NOMO-1 treated with dmso at 0.1 percent for 144 hours (cell line): ENCODE results near the gene ST6GALNAC5.

ENCODE experiments used
- DNase-seq: peaks from one replicate; lab custom pipeline; 2025; ENCODE audit not compliant: unreplicated experiment; lab: John Stamatoyannopoulos, UW

ST6GALNAC5 gene

GRCh38 chr1:77096496-77097255, 229.4 kb downstream of the ST6GALNAC5 start:
- DNase-seq = no peak

- DNase-seq = no peak
Measured at GRCh38 chr1:77100875-77101274, 233.6 kb downstream of the ST6GALNAC5 start.

GRCh38 chr1:77103486-77103885, 236.2 kb downstream of the ST6GALNAC5 start:
- DNase-seq = no peak

- DNase-seq = no peak
Measured at GRCh38 chr1:77104672-77105071, 237.4 kb downstream of the ST6GALNAC5 start.
